OCI-LY1 (cell line): Measurements from ENCODE around the gene MAPKAPK3.

Source experiments
- H2AFZ ChIP-seq: fragments of 200-600 bp; sonication (generic), shearing (Covaris generic); 2 replicates; pipeline ENCODE4 v1.6.0; 2014; ENCODE audit warnings: antibody characterized with exemption, mild to moderate bottlenecking, low read length
- H3F3A ChIP-seq: fragments of 200-600 bp; sonication (generic), shearing (Covaris generic); 2 replicates; pipeline ENCODE4 v1.6.0; 2014; ENCODE audit warnings: mild to moderate bottlenecking, antibody characterized with exemption, low read length, moderate library complexity; ENCODE audit not compliant: insufficient read depth
- H3K27ac ChIP-seq: fragments of 200-600 bp; sonication (generic); 2 replicates; pipeline ENCODE4 v1.5.1; 2014; ENCODE audit warnings: low read length, mixed run types, mild to moderate bottlenecking, low read depth; ENCODE audit not compliant: poor library complexity, severe bottlenecking
- H3K27me3 ChIP-seq: fragments of 200-600 bp; sonication (generic); 2 replicates; pipeline ENCODE4 v1.6.0; 2014; ENCODE audit warnings: antibody characterized with exemption, mild to moderate bottlenecking, low read length, moderate library complexity; ENCODE audit not compliant: insufficient read depth
- H3K36me3 ChIP-seq: fragments of 200-600 bp; sonication (generic); 2 replicates; pipeline ENCODE4 v1.6.1; 2014; ENCODE audit warnings: mild to moderate bottlenecking, antibody characterized with exemption, low read length, moderate library complexity, mixed read lengths; ENCODE audit not compliant: insufficient read depth
- H3K4me1 ChIP-seq: fragments of 200-600 bp; sonication (generic); 2 replicates; pipeline ENCODE4 v1.5.1; 2014; ENCODE audit warnings: mild to moderate bottlenecking, low read length, moderate library complexity; ENCODE audit not compliant: insufficient read depth, severe bottlenecking
- H3K4me2 ChIP-seq: fragments of 200-600 bp; sonication (generic), shearing (Covaris generic); 2 replicates; pipeline ENCODE4 v1.6.1; 2014; ENCODE audit warnings: low read length
- H3K4me3 ChIP-seq: fragments of 200-600 bp; sonication (generic); 2 replicates; pipeline ENCODE4 v1.5.1; 2014; ENCODE audit warnings: low read length, low read depth, mild to moderate bottlenecking, mixed read lengths; ENCODE audit not compliant: poor library complexity, severe bottlenecking
- H3K79me2 ChIP-seq: fragments of 200-600 bp; shearing (Covaris generic); 2 replicates; pipeline ENCODE4 v1.6.1; 2016; ENCODE audit warnings: mixed run types, low read length, mixed read lengths; ENCODE audit not compliant: insufficient read depth
- H3K9ac ChIP-seq: fragments of 200-600 bp; sonication (generic), shearing (Covaris generic); 2 replicates; pipeline ENCODE4 v1.6.1; 2014; ENCODE audit warnings: mild to moderate bottlenecking, low read length, mixed read lengths
- H3K9me2 ChIP-seq: fragments of 200-600 bp; sonication (generic), shearing (Covaris generic); 2 replicates; pipeline ENCODE4 v1.6.1; 2014; ENCODE audit warnings: low read depth, mild to moderate bottlenecking, low read length, mixed read lengths
- H3K9me3 ChIP-seq: fragments of 200-600 bp; shearing (Covaris generic); 2 replicates; pipeline ENCODE4 v1.6.1; 2014; ENCODE audit warnings: low read length, mixed read lengths
- H4K20me1 ChIP-seq: fragments of 200-600 bp; sonication (generic), shearing (Covaris generic); 2 replicates; pipeline ENCODE4 v1.6.0; 2016; ENCODE audit warnings: mild to moderate bottlenecking, low read length; ENCODE audit not compliant: insufficient read depth
- EZH2 ChIP-seq: fragments of 200-600 bp; sonication (generic), shearing (Covaris generic); IDR thresholded peaks from 2 replicates; pipeline ENCODE4 v1.8.0; 2017; ENCODE audit warnings: borderline replicate concordance, mixed run types, mild to moderate bottlenecking, antibody characterized with exemption, low read length, moderate library complexity, mixed read lengths
- TF ChIP-seq, protein P1 (sequence below): fragments of 200-600 bp; sonication (generic), shearing (Covaris generic); IDR thresholded peaks from 2 replicates; pipeline ENCODE4 v1.5.1; 2017; ENCODE audit warnings: mild to moderate bottlenecking, antibody characterized with exemption, low read length, moderate library complexity, mixed read lengths

MAPKAPK3 gene

DNA sequence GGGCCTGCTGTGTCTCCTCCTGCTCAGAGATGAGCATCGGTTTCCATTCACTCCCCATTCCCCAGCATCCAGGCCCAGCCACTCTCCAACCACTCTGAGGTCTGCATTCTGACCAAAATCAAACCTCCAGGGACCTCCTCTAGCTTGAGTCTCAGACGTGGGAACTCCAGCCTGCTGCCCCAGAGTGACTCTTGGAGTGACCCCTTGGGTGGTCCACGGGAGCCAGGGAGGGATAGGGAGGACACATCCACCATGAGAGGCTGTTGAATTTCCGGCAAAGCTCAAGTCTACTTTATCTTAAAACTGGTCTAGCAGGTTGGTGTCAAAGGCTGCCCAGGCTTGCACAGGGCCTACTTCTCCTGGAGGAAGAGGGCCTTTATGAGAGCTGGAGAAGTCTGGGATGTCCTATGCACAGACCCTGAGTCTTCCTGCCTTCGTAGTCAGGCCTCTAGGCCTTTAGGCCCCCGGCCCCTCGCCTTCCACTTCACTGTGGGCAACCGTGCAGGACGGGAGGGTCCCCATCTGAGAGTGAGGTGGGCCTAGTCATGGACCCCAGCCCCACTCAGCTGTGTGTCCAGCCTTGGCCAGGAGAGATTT, 14.3 kb upstream of the MAPKAPK3 start:
- H3F3A ChIP-seq: no peaks in the 10 kb centered on the region
- H3K4me1 ChIP-seq: no peaks in the 10 kb centered on the region
- no peaks in the 10 kb centered on the region for H3K36me3 ChIP-seq
- H3K9me2 ChIP-seq: no peaks in the 10 kb centered on the region
- no peak overlapping the region for H3K27ac ChIP-seq
- H3K9me3 ChIP-seq: no peaks in the 10 kb centered on the region
- H3K4me3 ChIP-seq: no peak overlapping the region
- H2AFZ ChIP-seq: no peak overlapping the region
- H4K20me1 ChIP-seq: no peaks in the 10 kb centered on the region
- TF ChIP-seq, protein P1, sequence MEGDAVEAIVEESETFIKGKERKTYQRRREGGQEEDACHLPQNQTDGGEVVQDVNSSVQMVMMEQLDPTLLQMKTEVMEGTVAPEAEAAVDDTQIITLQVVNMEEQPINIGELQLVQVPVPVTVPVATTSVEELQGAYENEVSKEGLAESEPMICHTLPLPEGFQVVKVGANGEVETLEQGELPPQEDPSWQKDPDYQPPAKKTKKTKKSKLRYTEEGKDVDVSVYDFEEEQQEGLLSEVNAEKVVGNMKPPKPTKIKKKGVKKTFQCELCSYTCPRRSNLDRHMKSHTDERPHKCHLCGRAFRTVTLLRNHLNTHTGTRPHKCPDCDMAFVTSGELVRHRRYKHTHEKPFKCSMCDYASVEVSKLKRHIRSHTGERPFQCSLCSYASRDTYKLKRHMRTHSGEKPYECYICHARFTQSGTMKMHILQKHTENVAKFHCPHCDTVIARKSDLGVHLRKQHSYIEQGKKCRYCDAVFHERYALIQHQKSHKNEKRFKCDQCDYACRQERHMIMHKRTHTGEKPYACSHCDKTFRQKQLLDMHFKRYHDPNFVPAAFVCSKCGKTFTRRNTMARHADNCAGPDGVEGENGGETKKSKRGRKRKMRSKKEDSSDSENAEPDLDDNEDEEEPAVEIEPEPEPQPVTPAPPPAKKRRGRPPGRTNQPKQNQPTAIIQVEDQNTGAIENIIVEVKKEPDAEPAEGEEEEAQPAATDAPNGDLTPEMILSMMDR: no peak
- TF ChIP-seq EZH2: no peak
- H3K79me2 ChIP-seq: no peaks in the 10 kb centered on the region
- H3K9ac ChIP-seq: no peak overlapping the region
- no peak overlapping the region for H3K4me2 ChIP-seq
- no peaks in the 10 kb centered on the region for H3K27me3 ChIP-seq

DNA sequence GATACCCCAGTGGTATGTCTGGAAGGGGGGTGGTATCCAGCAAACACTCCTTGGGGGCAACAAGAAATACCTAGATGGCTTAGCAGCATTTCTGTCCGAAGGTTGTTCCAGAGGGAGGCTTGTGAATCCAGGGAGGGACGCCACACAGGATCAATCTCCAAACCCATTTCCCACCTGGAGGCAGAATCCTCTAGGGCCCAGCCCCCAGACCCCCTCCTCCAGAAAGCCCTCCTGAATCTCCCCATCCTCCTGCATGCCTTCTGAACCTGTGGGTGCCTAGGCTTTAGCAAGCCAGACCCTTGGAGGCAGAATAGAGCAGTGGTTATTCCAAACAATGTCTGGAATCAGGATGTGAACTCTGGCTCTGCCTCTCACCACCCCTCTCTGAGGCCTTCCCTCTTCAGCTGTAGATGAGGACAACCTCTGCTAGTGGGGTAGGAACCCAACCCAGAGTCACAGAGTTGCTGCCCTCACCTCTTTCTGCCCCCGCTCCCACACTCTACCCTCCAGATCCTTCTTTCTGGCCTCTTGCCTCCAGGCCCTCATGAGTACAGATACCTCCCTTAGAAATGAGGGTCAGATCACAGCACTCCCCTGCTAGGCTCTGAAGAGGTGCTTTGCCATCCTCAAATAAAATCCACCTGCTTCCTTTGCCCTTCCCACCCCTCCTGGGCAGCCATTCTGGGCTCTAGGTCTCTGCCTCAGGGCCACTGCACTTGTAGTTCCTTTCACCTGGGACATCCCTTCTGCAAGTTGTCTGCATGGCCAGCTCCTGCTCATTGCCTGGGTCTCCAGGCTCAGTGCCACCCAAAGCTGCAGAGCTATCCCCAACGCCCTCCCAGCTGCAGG, 13.5 kb upstream of the MAPKAPK3 start:
- H3K9ac ChIP-seq: no peak overlapping the region
- H3K27me3 ChIP-seq: no peaks in the 10 kb centered on the region
- H3K4me2 ChIP-seq: no peak overlapping the region
- H3K4me3 ChIP-seq: no peak overlapping the region
- H4K20me1 ChIP-seq: no peaks in the 10 kb centered on the region
- TF ChIP-seq EZH2: no peak
- TF ChIP-seq, protein P1: no peak
- no peaks in the 10 kb centered on the region for H3K9me3 ChIP-seq
- no peaks in the 10 kb centered on the region for H3F3A ChIP-seq
- H3K4me1 ChIP-seq: no peaks in the 10 kb centered on the region
- H2AFZ ChIP-seq: no peak overlapping the region
- no peaks in the 10 kb centered on the region for H3K36me3 ChIP-seq
- no peaks in the 10 kb centered on the region for H3K79me2 ChIP-seq
- H3K9me2 ChIP-seq: no peaks in the 10 kb centered on the region
- H3K27ac ChIP-seq: no peak overlapping the region

DNA sequence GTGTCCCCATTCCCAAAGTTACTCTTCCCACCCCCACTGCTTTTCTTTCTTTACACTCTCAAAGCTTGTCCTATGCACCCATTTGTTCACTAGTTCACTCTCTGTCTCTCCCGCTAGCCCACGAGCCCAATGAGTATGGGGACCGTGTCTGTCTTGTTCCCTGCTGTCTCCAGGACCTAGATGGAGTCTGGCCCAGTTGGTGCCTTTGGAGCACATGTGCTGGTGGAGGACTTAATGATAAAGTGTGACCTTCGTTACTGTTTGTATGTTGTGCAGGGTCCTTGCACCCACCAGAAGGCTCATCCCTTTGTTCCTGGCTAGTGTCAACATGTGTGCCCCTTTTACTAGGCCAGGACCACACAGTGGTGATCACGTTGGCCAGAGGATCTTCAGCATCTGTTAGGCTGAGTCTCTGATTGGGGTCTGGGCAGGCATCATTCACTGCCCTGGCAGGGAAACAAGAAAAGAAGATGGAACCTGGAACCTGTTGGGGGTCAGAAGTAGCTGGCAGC, 12.8 kb upstream of the MAPKAPK3 start:
- H3K9me3 ChIP-seq: no peaks in the 10 kb centered on the region
- H3K4me3 ChIP-seq: no peak overlapping the region
- no peaks in the 10 kb centered on the region for H3K36me3 ChIP-seq
- no peak overlapping the region for H3K9ac ChIP-seq
- no peak overlapping the region for H2AFZ ChIP-seq
- no peak overlapping the region for H3K27ac ChIP-seq
- no peaks in the 10 kb centered on the region for H3K4me1 ChIP-seq
- no peaks in the 10 kb centered on the region for H3K79me2 ChIP-seq
- TF ChIP-seq, protein P1: no peak
- TF ChIP-seq EZH2: no peak
- no peaks in the 10 kb centered on the region for H4K20me1 ChIP-seq
- no peaks in the 10 kb centered on the region for H3F3A ChIP-seq
- H3K4me2 ChIP-seq: no peak overlapping the region
- H3K27me3 ChIP-seq: no peaks in the 10 kb centered on the region
- H3K9me2 ChIP-seq: no peaks in the 10 kb centered on the region
